Fibroblast of the conjunctiva (primary cell): ENCODE data around the gene DCP1A.
"Not testable (repeated sequence)": the region's sequence is repeated elsewhere in the genome, so short reads cannot be mapped to it uniquely, and the experiment has no call there.

ENCODE experiments used
- DNase-seq: peaks from one replicate; pipeline ENCODE4 v3.0.0-alpha.2; 2010; ENCODE audit warnings: low read depth

The DCP1A gene

DNA sequence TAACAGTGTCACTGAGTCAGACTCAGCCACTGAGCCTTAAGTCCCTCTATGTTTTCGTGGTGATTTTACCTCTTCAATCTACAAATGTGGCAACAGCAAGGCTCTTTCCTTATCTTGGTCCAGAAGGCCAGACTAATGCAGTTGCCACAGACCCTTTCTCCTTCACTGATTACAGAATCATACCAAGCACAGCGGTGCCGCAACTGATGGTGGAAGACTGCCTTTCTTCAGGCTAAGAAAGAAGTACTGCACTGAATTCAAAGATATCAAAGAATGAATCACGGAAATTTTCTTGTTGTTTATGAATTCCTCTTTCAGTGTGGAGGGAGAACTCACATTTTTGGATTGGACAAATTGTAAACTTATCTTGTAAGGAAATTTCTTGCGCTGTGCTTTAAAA lies 18.6 kb downstream of the DCP1A start:
- no peak for DNase-seq

DNA sequence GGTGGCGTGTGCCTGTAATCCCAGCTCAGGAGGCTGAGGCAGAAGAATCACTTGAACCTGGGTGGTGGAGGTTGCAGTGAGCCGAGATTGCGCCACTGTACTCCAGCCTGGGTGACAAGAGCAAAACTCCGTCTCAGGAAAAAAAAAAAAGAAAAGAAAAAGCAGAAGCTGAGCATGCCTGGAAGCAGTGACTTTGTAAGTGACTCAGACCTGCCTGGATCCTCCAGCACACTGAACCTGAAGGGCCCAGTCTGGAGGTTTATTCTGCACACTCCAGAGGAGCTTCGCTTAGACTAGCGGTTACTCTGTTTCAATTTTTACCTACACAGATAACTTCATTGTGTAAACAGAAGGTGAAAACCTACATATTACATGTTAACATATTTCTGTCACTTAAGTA lies 19.4 kb downstream of the DCP1A start:
- not testable (repeated sequence) for DNase-seq

DNA sequence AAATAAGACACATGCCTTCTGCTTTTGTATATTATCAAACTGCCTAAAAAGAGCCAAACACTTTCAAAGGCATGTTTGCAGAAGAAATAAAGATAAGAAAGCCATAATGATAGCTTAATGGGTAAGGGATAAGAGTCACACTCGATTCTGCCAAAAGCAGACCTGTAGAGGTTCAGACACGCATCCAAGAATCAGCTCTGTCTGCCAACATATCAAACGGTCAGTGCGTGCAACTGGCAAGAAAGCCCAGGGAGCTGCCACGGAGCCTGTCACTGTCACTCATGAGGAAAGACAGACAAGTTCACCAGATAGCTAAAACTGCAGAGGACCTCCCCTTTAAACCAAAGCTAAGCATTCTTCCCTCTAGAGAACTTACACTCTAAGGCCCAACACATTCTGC lies 23.2 kb downstream of the DCP1A start:
- DNase-seq: no peak

DNA sequence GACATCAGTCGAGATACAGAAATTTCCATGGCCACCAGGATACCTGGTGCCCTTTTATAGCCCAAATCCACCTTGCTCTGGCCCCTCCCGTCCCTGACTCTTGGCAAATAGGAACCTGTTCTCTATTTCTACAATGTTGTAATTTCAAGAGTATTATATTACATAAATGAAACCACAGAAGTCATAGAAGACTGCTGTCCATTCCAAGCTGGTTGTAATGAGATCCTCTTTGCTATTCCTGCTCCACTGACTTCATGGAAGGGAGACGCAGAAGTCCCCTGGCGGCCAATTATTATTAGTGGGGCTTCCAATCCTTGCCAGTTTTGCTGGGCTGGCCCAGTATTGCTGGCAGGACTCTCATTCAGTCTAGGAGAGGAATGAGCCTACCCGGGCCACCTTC lies 26.6 kb downstream of the DCP1A start:
- DNase-seq: no peak

DNA sequence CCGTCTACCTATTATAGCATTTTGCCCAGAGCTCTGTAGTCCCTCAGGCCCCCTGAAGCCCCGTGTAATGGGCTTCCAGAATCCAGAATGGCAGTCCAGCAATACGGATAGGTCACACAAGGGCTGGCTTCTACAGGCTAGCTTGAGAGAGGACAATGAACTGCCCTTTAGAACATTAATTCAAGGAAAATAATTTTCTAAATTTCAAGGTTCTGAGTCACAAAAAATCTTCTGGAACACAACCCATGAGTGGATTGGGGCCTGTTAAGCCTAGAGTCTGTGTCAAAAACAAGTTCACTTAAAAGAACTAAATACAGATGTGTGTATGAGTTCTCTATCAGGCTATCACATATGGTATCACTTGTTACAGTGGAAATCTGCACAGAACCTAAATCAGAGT lies 28.8 kb downstream of the DCP1A start:
- DNase-seq: peak; percentile 49

DNA sequence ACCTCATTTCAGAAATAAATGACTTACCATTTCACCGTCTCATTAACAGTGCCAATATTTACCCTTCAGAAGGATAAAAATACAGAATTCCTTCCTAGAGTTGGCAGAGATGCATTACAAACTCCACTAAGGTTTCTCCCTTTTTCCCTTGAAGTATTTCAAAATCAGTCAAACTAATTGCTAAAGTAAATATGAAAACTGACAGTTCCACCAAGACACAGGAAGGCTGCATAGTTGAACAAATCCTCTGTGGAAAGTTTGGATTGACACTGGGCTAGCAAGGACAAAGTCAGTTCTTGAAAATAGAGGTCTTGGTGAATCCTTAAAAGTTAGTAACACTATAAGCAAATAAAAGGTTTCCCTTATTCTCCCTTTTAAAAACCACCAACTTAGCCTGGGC lies 34.5 kb downstream of the DCP1A start:
- no peak for DNase-seq

DNA sequence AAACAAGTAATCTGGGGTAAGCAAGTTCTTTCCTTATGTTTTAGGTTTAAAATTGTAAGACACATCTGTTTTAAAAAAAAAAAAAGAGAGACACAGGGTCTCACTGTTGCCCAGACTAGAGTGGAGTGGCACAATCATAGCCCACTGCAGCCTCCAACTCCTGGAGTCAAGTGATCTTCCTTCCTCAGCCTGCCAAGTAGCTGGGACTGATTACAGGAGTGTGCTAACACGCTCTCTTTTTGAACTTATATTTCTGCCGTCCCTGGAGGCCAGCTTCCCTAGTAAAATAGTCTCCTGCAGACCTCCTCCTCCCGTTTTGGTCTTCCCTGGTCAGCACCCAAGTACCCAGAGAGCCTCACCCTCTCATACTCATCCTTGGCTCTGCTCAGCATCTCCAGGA lies 35.5 kb downstream of the DCP1A start:
- no peak for DNase-seq

DNA sequence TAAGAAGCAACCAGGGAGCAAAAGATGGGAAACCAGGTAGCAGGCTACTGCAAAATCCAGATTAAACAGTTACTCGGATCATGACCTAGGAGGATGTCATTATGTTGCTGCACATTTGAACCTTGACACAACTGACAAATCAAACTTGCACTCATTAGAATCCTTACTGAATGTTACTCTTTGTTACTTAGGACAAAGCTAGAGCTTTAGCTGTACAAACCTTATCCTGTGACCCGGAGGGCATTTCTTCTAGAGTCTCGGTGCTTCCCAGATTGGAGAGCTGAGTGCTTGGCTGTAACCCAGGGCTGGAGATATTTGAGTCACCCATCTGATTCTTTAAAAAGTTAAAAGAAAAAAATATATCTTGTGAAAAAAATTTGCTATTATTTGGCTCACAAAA lies 43.4 kb downstream of the DCP1A start:
- no peak for DNase-seq

DNA sequence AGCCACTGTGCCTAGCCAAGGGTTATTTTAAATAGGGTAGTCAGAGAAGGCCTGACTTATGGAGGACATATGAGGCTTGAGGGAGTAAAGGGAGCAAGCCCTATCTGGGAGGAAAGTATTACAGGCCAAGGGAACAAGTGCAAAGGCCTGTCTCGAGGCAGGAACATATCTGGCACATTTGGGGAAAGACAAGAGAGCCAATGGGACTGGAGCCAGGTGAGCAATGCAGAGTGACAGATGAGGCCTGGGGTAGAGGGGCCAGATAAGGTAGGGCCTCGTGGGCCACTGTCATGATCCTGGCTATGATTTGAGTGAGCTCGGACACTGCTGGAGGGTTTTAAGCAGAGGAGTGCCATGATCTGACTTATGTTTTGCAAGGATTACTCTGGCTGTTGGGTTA lies 43.8 kb downstream of the DCP1A start:
- DNase-seq: no peak

DNA sequence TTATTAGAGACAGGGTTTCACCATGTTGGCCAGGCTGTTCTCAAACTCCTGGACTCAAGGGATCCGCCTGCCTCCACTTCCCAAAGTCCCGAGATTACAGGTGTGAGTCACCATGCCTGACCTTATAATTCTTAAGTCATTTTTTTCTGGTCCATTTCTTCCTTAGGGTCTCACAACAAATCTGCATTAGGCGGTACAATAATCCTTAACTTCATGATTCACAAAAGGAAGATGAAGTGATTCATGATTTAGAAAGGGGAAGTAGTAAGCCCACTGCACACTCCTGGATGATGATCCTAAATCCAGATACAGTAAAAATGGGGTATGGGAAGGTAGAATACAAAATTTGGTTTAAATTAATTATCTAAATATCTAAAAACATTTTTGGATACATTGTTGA lies 46.5 kb downstream of the DCP1A start:
- DNase-seq: no peak

DNA sequence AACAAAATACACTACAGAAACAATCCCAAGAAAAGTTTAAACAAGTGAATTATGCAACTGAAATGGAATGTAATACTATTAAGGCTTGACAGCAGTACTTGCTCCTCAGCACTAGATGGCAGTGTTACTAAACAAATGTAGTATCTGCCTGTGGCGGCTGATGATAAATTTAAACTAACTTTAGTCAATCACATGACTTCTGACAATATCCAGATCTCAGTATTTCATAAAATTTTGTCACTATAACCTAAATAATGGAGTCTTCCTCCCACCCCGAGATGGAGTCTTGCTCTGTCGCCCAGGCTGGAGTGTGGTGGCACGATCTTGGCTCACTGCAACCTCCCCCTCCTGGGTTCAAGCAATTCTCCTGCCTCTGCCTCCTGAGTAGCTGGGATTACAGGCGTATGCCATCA lies 47.7 kb downstream of the DCP1A start:
- DNase-seq: peak; percentile 58

DNA sequence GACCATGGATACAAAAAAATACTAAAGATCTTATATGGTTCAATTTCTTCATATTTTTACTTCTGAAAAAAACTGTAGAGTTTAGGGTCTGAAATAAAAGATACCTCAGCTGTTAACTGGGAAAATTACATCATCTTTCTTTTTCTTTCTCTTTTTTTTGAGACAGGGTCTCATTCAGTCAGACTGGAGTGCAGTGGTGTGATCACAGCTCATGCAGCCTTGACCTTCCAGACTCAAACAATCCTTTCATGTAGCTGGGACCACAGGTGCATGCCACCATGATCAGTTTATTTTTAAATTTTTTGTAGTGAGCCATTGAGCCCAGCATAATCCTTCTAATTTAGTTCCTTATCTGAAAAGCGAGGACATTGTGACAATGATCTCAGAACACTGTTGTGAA lies 51.9 kb downstream of the DCP1A start:
- DNase-seq: no peak

DNA sequence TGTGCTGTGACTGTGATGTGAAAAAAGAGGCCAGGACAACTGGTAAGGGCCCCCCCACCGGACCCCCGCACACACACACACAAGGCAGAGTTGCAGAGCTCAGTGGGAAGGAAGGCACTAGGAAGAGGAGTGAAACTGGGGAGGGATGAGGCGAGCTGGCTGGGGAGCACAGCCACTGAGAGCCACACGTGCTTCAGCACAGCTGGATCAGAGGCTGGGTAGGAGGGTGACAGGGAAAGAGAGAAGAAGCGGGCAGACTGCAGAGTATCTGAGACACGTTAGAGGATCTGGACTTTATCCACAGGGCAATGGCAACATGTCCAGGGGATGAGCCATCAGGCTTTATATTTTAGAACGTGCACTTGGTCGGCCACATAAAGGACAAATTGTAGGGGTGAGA lies 53.5 kb downstream of the DCP1A start:
- no peak for DNase-seq

DNA sequence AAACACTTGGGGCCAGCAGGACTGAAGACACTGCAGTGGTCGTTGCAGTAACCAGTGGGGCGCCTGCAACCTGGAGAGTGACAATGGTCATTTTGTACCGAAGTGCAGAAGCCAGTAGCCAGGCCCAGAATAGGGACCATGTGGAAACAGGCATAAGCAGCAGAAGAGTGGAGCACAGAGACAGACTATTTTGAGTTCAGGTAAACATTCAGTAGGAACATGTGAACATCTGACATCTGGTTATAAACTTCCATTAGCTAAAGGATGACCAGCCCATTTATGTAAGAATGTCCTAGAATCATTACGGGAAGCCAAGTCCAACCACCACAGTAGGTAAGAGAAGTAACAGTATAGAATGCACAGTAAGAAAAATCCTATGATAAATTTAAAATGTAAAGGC lies 59.1 kb downstream of the DCP1A start:
- DNase-seq: no peak

DNA sequence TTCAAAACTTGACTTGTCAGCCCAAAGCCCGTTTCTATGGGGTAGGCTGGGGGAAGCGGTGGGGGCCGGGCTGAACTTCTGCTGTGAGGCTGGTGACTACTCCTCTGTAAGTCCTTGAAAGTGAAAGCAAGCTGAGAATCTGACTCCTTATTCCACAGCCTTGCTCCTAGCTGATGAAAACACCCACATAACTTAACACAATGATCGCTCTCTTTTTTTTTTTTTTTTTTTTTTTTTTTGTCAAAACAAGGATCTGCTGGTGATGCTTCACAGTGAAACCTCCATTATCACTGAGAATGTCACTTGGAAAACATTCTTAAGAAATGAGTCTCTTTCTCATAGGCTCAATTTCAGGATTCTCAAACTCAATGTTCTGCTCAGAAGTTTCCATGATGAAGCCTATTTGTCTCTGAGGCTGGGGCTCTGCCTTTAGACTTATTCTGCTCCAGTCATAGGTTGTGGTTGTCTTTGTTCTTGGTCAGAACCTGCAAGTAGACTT lies 60.2 kb downstream of the DCP1A start:
- peak; percentile 18 for DNase-seq

DNA sequence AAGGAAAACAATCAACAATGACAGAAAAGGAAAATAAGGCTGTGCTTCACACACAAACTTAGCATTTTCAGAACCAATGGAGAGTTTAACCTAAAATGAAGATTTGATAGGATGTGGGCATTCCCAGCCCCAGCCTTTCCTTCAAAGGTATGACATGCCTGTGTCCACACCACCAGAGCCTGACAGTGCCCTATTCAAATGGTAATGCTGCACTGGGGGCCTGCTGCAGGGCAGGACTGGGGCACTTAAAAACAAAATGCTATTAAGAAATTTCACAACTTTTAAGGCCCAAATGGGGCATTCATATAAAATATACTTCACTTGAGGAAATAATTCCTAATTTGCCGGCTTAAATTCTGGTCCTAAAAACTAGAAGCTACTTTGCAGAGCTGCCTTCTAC lies 60.6 kb downstream of the DCP1A start:
- DNase-seq: no peak

DNA sequence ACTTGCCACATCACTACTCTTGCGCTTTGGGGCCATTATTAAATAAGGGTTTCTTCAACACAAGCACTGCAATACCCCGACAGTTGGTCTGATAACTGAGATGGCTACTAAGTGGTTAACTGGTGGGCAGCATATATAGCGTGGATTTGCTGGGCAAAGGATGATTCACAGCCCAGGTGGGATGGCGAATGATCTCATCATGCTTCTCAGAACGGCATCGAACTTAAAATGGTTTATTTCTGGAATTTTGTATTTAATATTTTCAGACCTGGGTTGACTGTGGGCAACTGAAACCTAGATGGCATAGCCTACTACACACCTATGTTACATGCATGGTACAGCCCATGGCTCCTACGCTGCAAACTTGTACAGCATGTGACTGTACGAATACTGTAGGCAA lies 64.8 kb downstream of the DCP1A start:
- no peak for DNase-seq

DNA sequence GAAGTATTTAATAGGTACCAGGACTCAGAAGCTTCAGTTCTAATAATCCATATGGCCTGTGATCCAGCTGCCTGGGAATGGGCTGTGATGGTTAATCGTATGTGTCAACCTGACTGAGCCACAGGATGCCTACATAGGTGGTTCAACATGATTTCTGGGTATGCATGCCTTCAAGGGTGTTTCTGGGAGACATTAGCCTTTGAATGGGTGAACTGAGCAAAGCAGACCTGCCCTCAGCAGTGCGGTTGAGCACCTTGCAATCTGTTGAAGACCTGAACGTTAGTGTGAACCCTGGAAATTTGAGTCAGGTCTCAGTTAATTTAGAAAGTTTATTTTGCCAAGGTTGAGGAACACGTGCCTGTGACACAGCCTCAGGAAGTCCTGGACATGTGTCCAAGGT lies 68.7 kb downstream of the DCP1A start:
- DNase-seq: no peak

DNA sequence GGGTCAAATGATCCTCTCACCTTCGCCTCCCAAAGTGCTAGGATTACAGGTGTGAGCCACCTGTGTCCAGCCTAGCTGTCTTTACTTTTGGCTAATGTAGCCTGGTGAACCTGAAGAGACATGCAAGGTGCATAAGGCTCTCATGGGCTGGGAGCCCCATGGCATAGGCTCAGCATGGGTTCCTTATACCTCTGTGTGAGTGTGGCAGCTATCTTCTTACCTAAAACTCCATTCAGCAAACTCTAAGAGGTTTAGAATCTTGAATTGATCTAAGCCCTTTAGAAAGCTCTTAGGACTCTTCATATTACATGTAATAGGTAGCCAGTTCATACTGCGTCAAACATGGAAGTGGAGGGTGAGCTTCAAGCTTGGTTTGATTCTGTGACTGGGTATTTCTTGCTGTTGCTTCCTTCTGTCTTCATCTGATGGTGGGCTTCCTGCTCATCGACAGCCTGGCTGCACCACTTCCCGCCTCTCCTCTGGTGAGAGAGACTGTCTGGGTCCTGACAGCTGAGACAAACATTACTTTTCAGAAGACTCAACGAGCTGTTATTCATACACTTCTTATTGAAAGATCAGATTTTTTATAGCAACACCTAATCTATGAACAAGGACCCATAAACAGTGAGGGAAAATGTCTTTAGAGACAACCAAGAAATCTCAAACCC lies 72.3 kb downstream of the DCP1A start:
- no peak for DNase-seq

DNA sequence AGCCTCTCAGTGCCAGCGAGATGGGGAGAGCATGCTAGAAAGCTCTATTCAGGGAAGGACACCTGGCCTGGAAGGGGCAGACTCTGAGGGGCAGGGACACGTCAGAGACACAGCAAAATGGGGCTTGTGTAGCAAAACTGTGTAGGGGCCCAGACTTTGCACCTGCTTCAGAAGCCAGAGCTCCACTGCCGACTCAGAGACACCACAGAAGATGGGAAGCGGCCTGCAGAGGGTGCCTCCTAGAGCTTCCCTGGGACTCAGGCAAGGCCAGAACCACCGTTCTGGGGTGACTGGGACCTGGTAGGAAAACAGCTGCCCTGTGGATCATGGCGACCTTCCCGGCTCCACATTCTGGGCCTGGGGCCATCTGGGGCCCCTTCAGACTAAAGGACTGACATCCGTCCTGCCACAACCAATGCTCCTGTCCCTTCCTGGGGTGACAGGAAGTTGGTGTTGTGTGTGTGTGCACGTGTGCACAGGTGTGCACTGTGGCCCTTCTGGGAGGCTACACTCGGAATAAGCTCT lies 74.1 kb downstream of the DCP1A start:
- DNase-seq: no peak

DNA sequence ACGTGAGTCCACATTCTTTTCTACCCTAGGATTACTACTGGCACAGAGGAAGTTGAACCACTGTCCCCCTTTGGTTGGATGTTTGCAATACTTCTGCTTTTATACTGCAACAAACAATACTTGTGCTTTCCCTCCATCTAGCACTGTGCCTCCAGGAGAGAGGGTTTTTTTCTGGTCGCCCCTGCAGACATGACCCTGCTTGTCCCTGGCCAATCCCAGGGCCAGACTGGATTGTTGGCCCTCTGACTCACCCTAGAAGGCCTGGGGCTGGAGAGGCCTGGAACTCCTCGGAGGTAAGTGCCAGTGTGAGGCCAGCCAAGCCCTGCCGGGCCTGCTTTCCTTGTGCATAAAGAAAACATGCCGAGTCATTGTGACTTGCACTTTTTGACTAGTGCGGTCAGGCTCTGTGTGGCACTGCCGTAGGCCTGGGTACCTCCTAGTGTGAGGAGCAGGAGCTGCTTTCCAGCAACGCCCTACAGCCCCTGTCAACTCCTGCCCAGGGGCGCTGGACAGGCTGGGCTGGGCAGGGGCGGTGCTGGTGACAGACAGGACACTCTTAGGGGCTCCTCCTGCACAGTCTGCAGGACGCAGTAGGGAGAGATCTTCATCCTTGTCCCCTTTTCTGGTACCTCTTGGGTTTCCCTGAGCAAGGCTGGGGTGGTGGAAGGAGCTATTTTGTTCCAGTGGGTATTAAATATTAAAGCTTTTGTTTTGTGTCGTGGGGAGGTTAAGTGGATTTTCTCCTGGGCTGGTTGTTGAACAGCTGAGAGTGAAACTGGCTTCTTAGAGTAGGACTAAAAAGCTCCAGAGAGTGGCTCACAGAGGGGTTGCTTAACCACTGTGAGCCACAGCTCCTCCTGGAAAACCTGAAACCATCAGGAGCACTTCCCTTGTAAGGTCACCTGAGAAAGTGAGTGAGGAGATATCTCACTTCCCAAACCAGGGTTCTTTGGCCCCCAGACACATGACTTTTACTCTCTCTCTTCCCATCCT lies 77.2 kb downstream of the DCP1A start:
- DNase-seq: peak; percentile 95

DNA sequence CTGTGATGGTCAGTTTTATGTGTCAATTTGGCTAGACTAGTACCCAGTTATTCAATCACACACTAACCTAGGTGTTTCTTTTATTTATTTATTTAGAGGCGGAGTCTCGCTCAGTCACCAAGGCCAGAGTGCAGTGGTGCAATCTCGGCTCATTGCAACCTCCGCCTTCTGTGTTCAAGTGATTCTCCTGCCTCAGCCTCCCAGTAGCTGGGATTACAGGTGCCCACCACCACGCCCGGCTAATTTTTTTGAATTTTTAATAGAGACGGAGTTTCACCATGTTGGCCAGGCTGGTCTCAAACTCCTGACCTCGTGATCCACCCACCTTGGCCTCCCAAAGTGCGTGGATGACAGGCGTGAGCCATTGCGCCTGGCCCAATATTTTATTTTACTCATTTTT lies 78.2 kb downstream of the DCP1A start:
- not testable (repeated sequence) for DNase-seq

DNA sequence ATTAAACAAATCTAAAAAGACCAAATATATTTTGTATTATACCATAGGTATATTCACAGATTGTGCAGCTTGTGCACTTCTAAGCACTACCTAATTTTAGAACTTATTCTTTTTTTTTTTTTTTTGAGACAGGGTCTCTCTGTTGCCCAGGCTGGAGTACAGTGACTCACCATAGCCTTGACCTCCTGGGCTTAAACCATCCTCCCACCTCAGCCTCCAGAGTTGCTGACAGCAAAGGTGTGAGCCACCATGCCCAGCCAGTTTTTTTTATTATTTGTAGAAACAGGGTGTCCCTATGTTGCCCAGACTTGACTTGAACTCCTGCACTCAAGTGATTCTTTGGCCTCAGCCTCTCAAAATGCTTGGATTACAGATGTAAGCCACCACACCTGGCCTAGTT lies 79.6 kb downstream of the DCP1A start:
- no peak for DNase-seq
